ENCODE results near the gene ATP8A1. TPM values are rescaled to one million over a fixed set of nuclear protein-coding genes. Genes with fewer than 3 reads are reported as not detected.
"Not testable (repeated sequence)": the region's sequence is repeated elsewhere in the genome, so short reads cannot be mapped to it uniquely, and the experiment has no call there.

The ATP8A1 gene
- total RNA-seq, 4 donors from 2014 or later, result 6.2 to 10.8 (median 7.1) TPM

DNA sequence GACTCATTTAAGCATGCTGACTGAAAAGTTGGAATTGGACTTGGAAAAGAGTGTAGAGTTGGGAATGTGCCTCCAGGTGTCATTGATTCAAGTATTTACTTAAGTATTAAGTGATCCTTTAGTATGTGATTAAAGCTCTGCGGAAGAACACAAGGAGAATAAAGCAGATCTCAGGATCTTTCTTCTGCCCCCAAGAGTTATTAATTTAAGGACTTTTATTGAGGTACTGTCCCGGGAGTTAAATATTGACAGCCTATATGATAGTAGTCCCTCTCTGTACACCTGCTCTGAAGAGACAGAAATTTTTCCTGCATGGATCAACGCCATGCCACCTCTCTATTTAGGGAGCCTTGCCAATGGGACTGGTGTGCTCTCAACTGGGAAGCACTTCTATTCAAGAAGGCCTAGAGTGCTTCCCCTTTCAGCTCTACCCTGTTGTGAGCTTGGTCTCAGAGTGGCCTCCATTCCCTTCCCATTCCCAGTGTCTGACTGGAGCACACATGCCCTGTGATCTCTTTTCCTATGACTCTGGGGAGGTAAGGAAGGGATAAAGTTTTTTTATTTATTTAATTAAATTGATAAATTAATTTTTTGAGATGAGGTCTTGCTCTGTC is 183.7 kb downstream of the ATP8A1 start:
- H3K4me1 ChIP-seq, result no peaks in the 10 kb centered on the region
- no peak overlapping the region for H3K4me3 ChIP-seq
- no peak for DNase-seq (ENCODE audit: extremely low spot score)
- H3K27ac ChIP-seq (replicated peaks in 1 of 4), result no peak overlapping the region
- intact Hi-C loops (cut with DNase I), result no loop called here
- WGBS, result 94% methylated on average over 3 of the region's 3 CpGs
- H3K36me3 ChIP-seq, result no peaks in the 10 kb centered on the region
- no peaks in the 10 kb centered on the region for H3K27me3 ChIP-seq
- no peak for TF ChIP-seq POLR2AphosphoS5 (IDR thresholded peaks at IDR 0.05)
- no peak for TF ChIP-seq EP300 (IDR thresholded peaks at IDR 0.05)
- no peak for TF ChIP-seq POLR2A (IDR thresholded peaks at IDR 0.05; ENCODE audit: low read depth)
- no peak for TF ChIP-seq CTCF (IDR thresholded peaks at IDR 0.05)
- H3K9me3 ChIP-seq, result no peaks in the 10 kb centered on the region

DNA sequence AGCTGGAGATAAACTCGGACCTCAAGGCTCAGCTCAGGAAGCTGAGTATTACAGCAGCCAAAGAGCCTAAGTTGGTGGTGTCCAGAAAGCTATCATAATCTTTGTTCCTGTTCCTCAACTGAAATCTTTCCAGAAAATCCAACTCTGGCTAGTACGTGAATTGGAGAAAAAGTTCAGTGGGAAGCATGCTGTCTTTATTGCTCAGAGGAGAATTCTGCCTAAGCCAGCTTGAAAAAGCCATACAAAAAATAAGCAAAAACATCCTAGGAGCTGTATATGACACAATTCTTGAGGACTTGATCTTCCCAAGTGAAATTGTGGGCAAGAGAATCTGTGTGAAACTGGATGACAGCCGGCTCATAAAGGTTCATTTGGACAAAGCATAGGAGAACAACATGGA is 185.0 kb downstream of the ATP8A1 start:
- 89% methylated on average over 3 of the region's 3 CpGs for WGBS

DNA sequence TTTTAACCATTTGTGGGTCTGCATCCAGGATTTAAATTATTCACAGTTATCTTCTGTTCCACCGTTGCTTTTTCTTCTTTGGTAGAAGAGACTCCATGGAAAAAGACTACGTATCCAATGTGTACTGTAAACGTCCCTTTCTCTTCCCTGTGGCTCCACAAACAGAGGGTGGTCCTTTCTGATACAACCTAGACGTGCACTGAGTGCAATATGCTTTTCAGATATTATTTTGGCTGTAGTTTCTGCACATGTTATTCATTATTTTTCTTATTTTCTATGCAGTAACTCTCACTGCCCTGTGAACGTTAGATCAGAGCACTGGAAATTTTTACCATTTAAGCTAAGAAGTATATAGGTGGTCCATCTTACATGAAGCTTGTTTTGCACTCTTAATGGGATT is 186.9 kb downstream of the ATP8A1 start:
- Histone ChIP-seq H3K27ac (replicated peaks in 1 of 4) (no peak overlapping the region), H3K9me3 (no peaks in the 10 kb centered on the region), H3K36me3 (no peaks in the 10 kb centered on the region), H3K4me3 (no peak overlapping the region), H3K27me3 (no peaks in the 10 kb centered on the region), H3K4me1 (no peaks in the 10 kb centered on the region)
- TF ChIP-seq POLR2A (IDR thresholded peaks at IDR 0.05; ENCODE audit: low read depth) (no peak), CTCF (IDR thresholded peaks at IDR 0.05) (no peak), EP300 (IDR thresholded peaks at IDR 0.05) (no peak), POLR2AphosphoS5 (IDR thresholded peaks at IDR 0.05) (no peak)
- no peak for DNase-seq (ENCODE audit: extremely low spot score)
- 81% methylated on average over 5 of the region's 5 CpGs for WGBS
- intact Hi-C loops (cut with DNase I), result no loop called here

More for the DNA sequence above, 185.0 kb downstream of the ATP8A1 start:
- DNase-seq (ENCODE audit: extremely low spot score), result no peak
- Histone ChIP-seq H3K36me3 (no peaks in the 10 kb centered on the region), H3K27ac (replicated peaks in 1 of 4) (no peak overlapping the region), H3K4me1 (no peaks in the 10 kb centered on the region), H3K9me3 (no peaks in the 10 kb centered on the region), H3K4me3 (no peak overlapping the region), H3K27me3 (no peaks in the 10 kb centered on the region)
- TF ChIP-seq EP300 (IDR thresholded peaks at IDR 0.05) (no peak), CTCF (IDR thresholded peaks at IDR 0.05) (no peak), POLR2A (IDR thresholded peaks at IDR 0.05; ENCODE audit: low read depth) (no peak), POLR2AphosphoS5 (IDR thresholded peaks at IDR 0.05) (no peak)
- intact Hi-C loops (cut with DNase I), result no loop called here

DNA sequence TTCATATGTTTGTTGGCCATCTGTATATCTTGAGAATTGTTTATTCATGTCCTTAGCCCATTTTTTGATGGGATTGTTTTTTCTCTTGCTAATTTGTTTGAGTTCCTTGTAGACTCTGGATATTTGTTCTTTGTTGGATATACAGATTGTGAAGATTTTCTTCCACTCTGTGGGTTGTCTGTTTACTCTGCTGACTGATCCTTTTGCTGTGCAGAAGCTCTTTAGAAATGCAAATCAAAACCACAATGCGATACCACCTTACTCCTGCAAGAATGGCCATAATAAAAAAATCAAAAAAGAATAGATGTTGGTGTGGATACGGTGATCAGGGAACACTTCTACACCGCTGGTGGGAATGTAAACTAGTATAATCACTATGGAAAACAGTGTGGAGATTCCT is 189.1 kb downstream of the ATP8A1 start:
- H3K27me3 ChIP-seq; H3K4me1 ChIP-seq; intact Hi-C loops (cut with DNase I); H3K9me3 ChIP-seq; H3K27ac ChIP-seq (replicated peaks in 1 of 4); DNase-seq (ENCODE audit: extremely low spot score); H3K4me3 ChIP-seq: not testable (repeated sequence)
- 90% methylated on average over 3 of the region's 3 CpGs for WGBS
- H3K36me3 ChIP-seq, result peaks cover 0 to 11% (median 3%) of the 10 kb centered on the region in 4 donors

DNA sequence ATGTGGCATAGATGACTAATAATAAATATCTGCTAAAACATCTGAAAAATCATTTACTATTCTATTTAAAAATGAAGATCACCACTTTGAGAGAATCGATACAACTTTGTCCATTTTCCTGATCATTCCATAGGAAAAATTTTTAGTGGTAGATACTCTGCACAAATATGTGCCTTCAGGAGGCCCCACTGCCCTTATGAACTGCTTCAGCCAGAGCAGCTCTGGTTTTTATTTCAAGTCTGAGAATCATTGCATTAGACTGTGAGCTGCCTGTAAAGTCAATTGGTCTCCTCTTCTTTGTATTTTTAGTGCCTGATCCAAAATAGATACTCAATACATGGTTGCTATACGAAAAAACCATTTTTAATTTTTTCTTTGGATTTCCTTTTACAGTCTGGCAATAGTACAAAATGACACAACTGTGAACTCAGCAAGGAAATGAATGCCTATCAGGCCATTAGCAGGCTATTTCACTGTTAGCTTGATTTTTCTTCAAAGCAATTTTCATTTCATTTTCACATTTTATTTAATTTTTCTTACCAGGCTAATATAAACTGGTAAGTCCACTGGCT is 190.5 kb downstream of the ATP8A1 start:
- TF ChIP-seq POLR2AphosphoS5 (IDR thresholded peaks at IDR 0.05), result no peak
- no peak for TF ChIP-seq POLR2A (IDR thresholded peaks at IDR 0.05; ENCODE audit: low read depth)
- TF ChIP-seq EP300 (IDR thresholded peaks at IDR 0.05), result no peak
- no peak for TF ChIP-seq CTCF (IDR thresholded peaks at IDR 0.05)
- intact Hi-C loops (cut with DNase I), result no loop called here
- 51% methylated on average over 2 of the region's 2 CpGs for WGBS
- DNase-seq (ENCODE audit: extremely low spot score), result no peak
- H3K36me3 ChIP-seq, result peaks cover 0 to 19% (median 10%) of the 10 kb centered on the region in 4 donors
- no peak overlapping the region for H3K27ac ChIP-seq (replicated peaks in 1 of 4)
- no peaks in the 10 kb centered on the region for H3K9me3 ChIP-seq
- H3K4me1 ChIP-seq, result no peaks in the 10 kb centered on the region
- no peaks in the 10 kb centered on the region for H3K27me3 ChIP-seq
- H3K4me3 ChIP-seq, result no peak overlapping the region

Measured in esophagus muscularis mucosa (tissue), 4 donors.